Heart left ventricle (tissue), 13 donors: ENCODE data around the gene CIB4.

Experiments
- POLR2A ChIP-seq, 2 donors: fragments of 450-650 bp; IDR thresholded peaks; one replicate each; pipeline ENCODE4 v1.6.1; 2017; ENCODE audit warnings: antibody characterized with exemption in 2 of 2, mild to moderate bottlenecking in 2 of 2, moderate library complexity in 2 of 2
- TF ChIP-seq, protein P1 (sequence below), 12 donors: fragments of 200-600 bp; sonication (generic) in 4 of 12; IDR thresholded peaks; one replicate each; pipeline versions ENCODE4 v1.5.0 to v1.8.0; 2018 to 2022; ENCODE audit warnings: antibody characterized with exemption in 12 of 12, mild to moderate bottlenecking in 5 of 12
- donor health status: ischemic (EF 13 %, LVEDD 7.1; RV severe dilation, severe dysfunction).
- donor health status: DM: no; HTN: yes; CAD: no.
- donor health status: DM: no; HTN: no; CAD: no.
- donor health status: ischemic (EF 25% LVEDD 6.9; RV normal size, moderate dysfunction).
- donor health status: ischemic (EF 25% LVEDD 5.7; RV mildly dilated, moderate dysfunction).
- donor health status: ischemic (EF 35%, LVEDD 5.7; RV mildly dilated, moderate dysfunction).
- donor health status: nonischemic (EF 11% LVEDD 7.7; RV severe dilation, severe dysfunction).
- donor health status: DM: yes; HTN: yes; CAD: no.
- donor health status: PGD.
- donor health status: ischemic (EF 29% LVEDD 5.4; RV normal size, mild dysfunction).
- donor health status: nonischemic (EF 23%, LVEDD 6.1; RV moderate dilation, normal function).

DNA sequence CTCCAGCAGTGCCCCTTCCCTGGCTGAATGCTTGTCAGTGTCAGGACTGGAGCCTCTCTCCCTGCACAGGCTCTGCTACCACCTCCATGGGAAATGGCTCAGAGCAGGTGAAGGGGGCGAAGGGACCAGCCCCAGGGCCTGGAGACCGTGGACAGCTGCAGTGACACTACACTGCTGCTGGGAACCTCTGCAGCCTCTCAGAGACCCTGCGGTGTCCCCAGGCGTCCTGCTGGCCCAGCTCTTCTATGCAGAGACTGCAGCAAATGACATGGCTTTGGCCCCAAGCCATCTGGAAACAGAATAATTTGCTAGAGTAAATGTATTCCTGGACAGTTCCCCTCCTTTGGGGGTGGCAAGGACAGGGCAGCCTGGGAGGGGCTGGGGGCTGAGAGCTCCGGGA is 53.2 kb downstream of the CIB4 start:
- TF ChIP-seq, protein P1, sequence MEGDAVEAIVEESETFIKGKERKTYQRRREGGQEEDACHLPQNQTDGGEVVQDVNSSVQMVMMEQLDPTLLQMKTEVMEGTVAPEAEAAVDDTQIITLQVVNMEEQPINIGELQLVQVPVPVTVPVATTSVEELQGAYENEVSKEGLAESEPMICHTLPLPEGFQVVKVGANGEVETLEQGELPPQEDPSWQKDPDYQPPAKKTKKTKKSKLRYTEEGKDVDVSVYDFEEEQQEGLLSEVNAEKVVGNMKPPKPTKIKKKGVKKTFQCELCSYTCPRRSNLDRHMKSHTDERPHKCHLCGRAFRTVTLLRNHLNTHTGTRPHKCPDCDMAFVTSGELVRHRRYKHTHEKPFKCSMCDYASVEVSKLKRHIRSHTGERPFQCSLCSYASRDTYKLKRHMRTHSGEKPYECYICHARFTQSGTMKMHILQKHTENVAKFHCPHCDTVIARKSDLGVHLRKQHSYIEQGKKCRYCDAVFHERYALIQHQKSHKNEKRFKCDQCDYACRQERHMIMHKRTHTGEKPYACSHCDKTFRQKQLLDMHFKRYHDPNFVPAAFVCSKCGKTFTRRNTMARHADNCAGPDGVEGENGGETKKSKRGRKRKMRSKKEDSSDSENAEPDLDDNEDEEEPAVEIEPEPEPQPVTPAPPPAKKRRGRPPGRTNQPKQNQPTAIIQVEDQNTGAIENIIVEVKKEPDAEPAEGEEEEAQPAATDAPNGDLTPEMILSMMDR (IDR thresholded peaks at IDR 0.05), result no peak
- TF ChIP-seq POLR2A (IDR thresholded peaks at IDR 0.05), result no peak
